Endodermal cell (in vitro differentiated cells): ENCODE measurements around the gene HDAC5. TPM values are rescaled to one million over a fixed set of nuclear protein-coding genes. Genes with fewer than 3 reads are reported as not detected.
A peak's percentile ranks its signal among the peaks of the same experiment; 100 is the strongest.

ENCODE experiments used
- DNase-seq: peaks from one replicate; pipeline ENCODE4 v3.0.0-alpha.2; 2017
- H3K27ac ChIP-seq: 2 replicates; pipeline ENCODE4 v1.5.1; 2013; ENCODE audit warnings: mild to moderate bottlenecking, low read depth, low read length, moderate library complexity
- H3K27me3 ChIP-seq: 2 replicates; pipeline ENCODE4 v1.6.1; 2013; ENCODE audit warnings: mild to moderate bottlenecking, low read length, moderate library complexity; ENCODE audit not compliant: insufficient read depth, control insufficient read depth, poor library complexity, severe bottlenecking
- H3K36me3 ChIP-seq: 2 replicates; pipeline ENCODE4 v1.7.0; 2013; ENCODE audit warnings: mild to moderate bottlenecking, low read length, moderate library complexity; ENCODE audit not compliant: control insufficient read depth, insufficient read depth
- H3K4me1 ChIP-seq: one replicate; pipeline ENCODE4 v1.7.0; 2013; ENCODE audit warnings: low read length; ENCODE audit not compliant: control insufficient read depth, insufficient read depth
- H3K4me3 ChIP-seq: 2 replicates; pipeline ENCODE4 v1.5.1; 2013; ENCODE audit warnings: mild to moderate bottlenecking, low read length, moderate library complexity
- H3K9ac ChIP-seq: 2 replicates; pipeline ENCODE4 v1.6.1; 2013; ENCODE audit warnings: mild to moderate bottlenecking, low read length, moderate library complexity; ENCODE audit not compliant: poor library complexity, severe bottlenecking; ENCODE audit errors: extremely low read depth
- H3K9me3 ChIP-seq: 2 replicates; pipeline ENCODE4 v1.6.1; 2013; ENCODE audit warnings: mild to moderate bottlenecking, low read length, moderate library complexity; ENCODE audit not compliant: control insufficient read depth
- H3K27ac Mint-ChIP-seq: 2 replicates; pipeline ENCODE4 v1.8.0; 2020; ENCODE audit warnings: mixed read lengths
- H3K27me3 Mint-ChIP-seq: 2 replicates; pipeline ENCODE4 v1.8.0; 2021; ENCODE audit warnings: mild to moderate bottlenecking, mixed read lengths; ENCODE audit not compliant: insufficient read depth
- H3K36me3 Mint-ChIP-seq: 2 replicates; pipeline ENCODE4 v1.8.0; 2020; ENCODE audit warnings: low read depth, mixed read lengths
- H3K4me1 Mint-ChIP-seq: 2 replicates; pipeline ENCODE4 v1.8.0; 2020; ENCODE audit warnings: mixed read lengths
- H3K4me3 Mint-ChIP-seq: 2 replicates; pipeline ENCODE4 v1.8.0; 2020; ENCODE audit warnings: mild to moderate bottlenecking, moderate library complexity, mixed read lengths
- H3K9me3 Mint-ChIP-seq: 2 replicates; pipeline ENCODE4 v1.8.0; 2020; ENCODE audit warnings: mild to moderate bottlenecking, mixed read lengths
- CTCF ChIP-seq: fragments of 200-600 bp; sonication (generic); conservative IDR thresholded peaks from 2 replicates; pipeline ENCODE4 v1.5.0; 2021; ENCODE audit warnings: antibody characterized with exemption, mild to moderate bottlenecking
- WGBS, 2 experiments: methylation state at CpG; one replicate each; pipeline versions ENCODE4 v1.1.5 to v1.1.7; 2013; ENCODE audit warnings: missing lambda C conversion rate in 2 of 2, mixed read lengths in 1 of 2; ENCODE audit not compliant: insufficient coverage in 1 of 2, insufficient read length in 1 of 2; 5-methylcytosine and 5-hydroxymethylcytosine counted together
- total RNA-seq, 2 donors: library from RNA; stranded (reverse); fragmentation: NEBNext Ultra II Directional in 1 of 2; extraction: Animal tissue kit (Norgen Biotek cat#: 25700) in 1 of 2; gene quantifications; 2 replicates in 1 of 2; 3 replicates in 1 of 2; pipeline ENCODE4 v1.2.1, GENCODE V29; 2021

The HDAC5 gene
- total RNA-seq, 2 donors from 2014 or later = 36.9 to 64.6 TPM

DNA sequence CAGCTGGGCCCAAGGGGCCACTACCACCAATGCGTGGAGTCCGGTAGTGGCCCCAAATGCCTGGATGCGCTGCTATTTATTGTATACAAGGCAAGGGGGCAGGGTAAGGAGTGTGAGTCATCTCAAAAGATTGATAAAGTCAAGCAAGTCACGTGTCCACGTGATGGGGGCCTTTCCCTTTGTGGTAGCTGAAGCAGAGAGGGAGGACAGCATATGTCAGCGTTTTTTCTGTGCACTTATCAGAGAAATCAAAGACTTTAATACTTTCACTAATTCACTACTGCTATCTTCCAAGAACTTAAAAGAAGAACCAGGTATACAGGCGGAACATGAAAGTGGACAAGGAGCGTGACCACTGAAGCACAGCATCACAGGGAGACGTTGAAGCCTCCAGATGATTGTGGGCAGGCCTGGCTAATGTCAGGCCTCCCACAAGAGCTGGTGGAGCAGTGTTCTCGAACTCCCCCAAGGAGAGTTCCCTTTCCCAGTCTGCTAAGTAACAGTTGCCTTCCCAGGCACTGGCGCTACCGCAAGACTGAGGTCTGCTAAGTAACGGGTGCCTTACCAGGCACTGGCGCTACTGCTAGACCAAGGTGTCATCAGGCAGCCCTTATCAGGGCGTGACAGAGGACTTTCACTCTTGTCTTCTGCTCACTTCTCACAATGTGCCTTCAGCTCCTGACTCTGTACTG, 36.2 kb upstream of the HDAC5 start:
- Mint-ChIP-seq H3K27me3 (no peaks in the 10 kb centered on the region), H3K27ac (no peak overlapping the region), H3K9me3 (no peaks in the 10 kb centered on the region), H3K4me1 (no peaks in the 10 kb centered on the region), H3K36me3 (peaks cover 59% of the 10 kb centered on the region), H3K4me3 (no peak overlapping the region)
- DNase-seq = no peak
- H3K9me3 ChIP-seq = no peaks in the 10 kb centered on the region
- no peak for TF ChIP-seq CTCF
- 94 to 97% methylated on average over 13 to 15 of the region's 15 CpGs for WGBS, 2 experiments
- no peaks in the 10 kb centered on the region for H3K4me1 ChIP-seq
- no peaks in the 10 kb centered on the region for H3K27me3 ChIP-seq
- H3K27ac ChIP-seq = no peak overlapping the region
- H3K4me3 ChIP-seq = no peak overlapping the region
- peaks cover 72% of the 10 kb centered on the region for H3K36me3 ChIP-seq
- no peak overlapping the region for H3K9ac ChIP-seq

DNA sequence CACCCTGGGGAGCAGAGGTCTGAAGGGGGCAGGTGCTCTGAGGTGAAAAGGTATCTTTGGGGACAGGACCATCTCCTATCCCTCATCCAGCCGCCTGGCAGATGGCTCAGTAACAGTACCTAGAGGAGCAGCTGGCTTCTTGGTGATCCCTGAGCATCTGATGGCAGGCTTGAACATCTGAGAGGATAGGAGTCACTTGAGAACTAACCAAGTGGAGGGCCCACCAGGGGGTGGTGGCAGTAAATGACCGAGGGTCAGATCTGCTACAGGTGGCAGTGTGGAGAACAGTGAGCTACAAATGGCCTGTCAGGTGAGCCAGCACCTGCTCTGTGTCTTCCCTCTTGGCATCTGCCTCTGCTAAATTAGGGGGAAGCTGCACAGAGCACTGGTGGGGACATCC, 32.0 kb upstream of the HDAC5 start:
- Mint-ChIP-seq H3K9me3 (no peaks in the 10 kb centered on the region), H3K36me3 (peaks cover 60% of the 10 kb centered on the region), H3K27ac (peak overlapping the region; percentile 46), H3K27me3 (no peaks in the 10 kb centered on the region), H3K4me3 (no peak overlapping the region), H3K4me1 (peaks cover 10% of the 10 kb centered on the region)
- Histone ChIP-seq H3K27ac (no peak overlapping the region), H3K4me3 (no peak overlapping the region), H3K27me3 (no peaks in the 10 kb centered on the region), H3K9me3 (no peaks in the 10 kb centered on the region), H3K9ac (no peak overlapping the region), H3K36me3 (peaks cover 75% of the 10 kb centered on the region), H3K4me1 (peaks cover 8% of the 10 kb centered on the region)
- DNase-seq = peak; percentile 56
- 93 to 100% methylated on average over 1 to 2 of the region's 2 CpGs for WGBS, 2 experiments
- no peak for TF ChIP-seq CTCF

- Mint-ChIP-seq H3K27ac (no peak overlapping the region), H3K4me1 (peaks cover 15% of the 10 kb centered on the region), H3K9me3 (no peaks in the 10 kb centered on the region), H3K4me3 (no peak overlapping the region), H3K36me3 (peaks cover 65% of the 10 kb centered on the region), H3K27me3 (no peaks in the 10 kb centered on the region)
- no peaks in the 10 kb centered on the region for H3K9me3 ChIP-seq
- H3K4me3 ChIP-seq = no peak overlapping the region
- no peak for DNase-seq
- H3K9ac ChIP-seq = no peak overlapping the region
- no peak for TF ChIP-seq CTCF
- WGBS, 2 experiments = 97 to 100% methylated on average over 1 to 3 of the region's 4 CpGs
- no peaks in the 10 kb centered on the region for H3K27me3 ChIP-seq
- peaks cover 75% of the 10 kb centered on the region for H3K36me3 ChIP-seq
- no peak overlapping the region for H3K27ac ChIP-seq
- H3K4me1 ChIP-seq = peaks cover 8% of the 10 kb centered on the region
Measured at GRCh38 chr17:44152875-44153274, 29.4 kb upstream of the HDAC5 start.
